Esophagus muscularis mucosa (tissue), 4 donors: Measurements from ENCODE around the gene RFC5. TPM values are rescaled to one million over a fixed set of nuclear protein-coding genes. Genes with fewer than 3 reads are reported as not detected.

Experiments used
- DNase-seq: peaks from one replicate; pipeline ENCODE4 v3.0.0-alpha.2; 2017; ENCODE audit errors: extremely low spot score
- H3K27ac ChIP-seq, 4 donors: fragments of 200-600 bp; sonication (generic); replicated peaks in 1 of 4; 1 replicate in 3 of 4; 2 replicates in 1 of 4; pipeline ENCODE4 v1.5.1; 2016 to 2019; ENCODE audit warnings: mild to moderate bottlenecking in 1 of 4
- H3K27me3 ChIP-seq, 4 donors: fragments of 200-600 bp; sonication (generic); one replicate each; pipeline versions ENCODE4 v1.5.1 to v1.6.0; 2016 to 2019
- H3K36me3 ChIP-seq, 4 donors: fragments of 200-600 bp; sonication (generic); one replicate each; pipeline ENCODE4 v1.5.1; 2016 to 2019
- H3K4me1 ChIP-seq, 4 donors: fragments of 200-600 bp; sonication (generic); one replicate each; pipeline ENCODE4 v1.5.1; 2016 to 2019
- H3K4me3 ChIP-seq, 4 donors: fragments of 200-600 bp; sonication (generic); 1 replicate in 2 of 4; 2 replicates in 2 of 4; pipeline ENCODE4 v1.5.1; 2016 to 2019; ENCODE audit warnings: mild to moderate bottlenecking in 4 of 4, moderate library complexity in 1 of 4
- H3K9me3 ChIP-seq, 4 donors: fragments of 200-600 bp; sonication (generic); 1 replicate in 3 of 4; 2 replicates in 1 of 4; pipeline ENCODE4 v1.5.1; 2016 to 2019
- EP300 ChIP-seq: sonication (generic); formaldehyde crosslinking; IDR thresholded peaks from one replicate; pipeline ENCODE4 v1.6.1; 2017; ENCODE audit warnings: antibody characterized with exemption
- POLR2A ChIP-seq: fragments of 450-650 bp; IDR thresholded peaks from one replicate; pipeline ENCODE4 v1.6.1; 2017; ENCODE audit warnings: antibody characterized with exemption, moderate library complexity, mild to moderate bottlenecking, low read depth
- POLR2AphosphoS5 ChIP-seq, 2 donors: sonication (generic); formaldehyde crosslinking; IDR thresholded peaks; one replicate each; pipeline ENCODE4 v1.6.1; 2017; ENCODE audit warnings: antibody characterized with exemption in 2 of 2
- WGBS: methylation state at CpG from one replicate; pipeline ENCODE4 v1.1.5; 2018; 5-methylcytosine and 5-hydroxymethylcytosine counted together
- intact Hi-C: fragments of 100-400 bp; cut with DNase I; formaldehyde crosslinking; loops from one replicate; pipeline ENCODE4 v1.15.1; 2023
- total RNA-seq, 4 donors: library from RNA; depleted of rRNA; stranded (reverse); fragments of >200 nt; gene quantifications; one replicate each; pipeline versions ENCODE4 v1.1.0 to v1.2.1, GENCODE V29; 2016
- TF ChIP-seq, protein P1 (sequence below), 3 experiments: fragments of 200-600 bp in 2 of 3; fragments of 450-650 bp in 1 of 3; sonication (generic) in 2 of 3; IDR thresholded peaks; one replicate each; pipeline ENCODE4 v1.5.1; 2017 to 2019; ENCODE audit warnings: antibody characterized with exemption in 3 of 3, mild to moderate bottlenecking in 2 of 3, moderate library complexity in 1 of 3

The RFC5 gene
- total RNA-seq, 4 donors from 2014 or later: 8.7 to 11.3 (median 10.0) TPM

DNA sequence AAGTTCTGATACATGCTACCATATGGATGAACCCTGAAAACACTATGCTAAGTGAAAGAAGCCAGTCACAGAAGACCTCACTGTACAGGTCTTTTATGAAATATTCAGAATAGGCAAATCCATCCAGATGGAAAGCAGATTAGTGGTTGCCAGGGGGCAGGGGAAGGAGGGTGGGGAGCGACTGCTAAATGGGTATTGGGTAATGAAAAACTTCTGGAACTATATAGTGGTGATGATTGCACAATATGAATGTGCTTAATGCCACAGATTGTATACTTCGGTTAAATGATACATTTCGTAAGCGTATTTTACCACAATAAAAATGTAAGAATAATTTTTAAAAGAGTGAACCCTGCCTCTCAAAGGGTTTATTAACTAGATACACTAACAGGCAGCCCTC is 35.9 kb upstream of the RFC5 start:
- peaks cover 0 to 25% (median 0%) of the 10 kb centered on the region in 4 donors for H3K27me3 ChIP-seq
- H3K36me3 ChIP-seq: no peaks in the 10 kb centered on the region
- intact Hi-C loops: no loop called here
- TF ChIP-seq POLR2A (no peak), EP300 (no peak), POLR2AphosphoS5 (IDR thresholded peaks at IDR 0.05) (no peak)
- TF ChIP-seq, protein P1, sequence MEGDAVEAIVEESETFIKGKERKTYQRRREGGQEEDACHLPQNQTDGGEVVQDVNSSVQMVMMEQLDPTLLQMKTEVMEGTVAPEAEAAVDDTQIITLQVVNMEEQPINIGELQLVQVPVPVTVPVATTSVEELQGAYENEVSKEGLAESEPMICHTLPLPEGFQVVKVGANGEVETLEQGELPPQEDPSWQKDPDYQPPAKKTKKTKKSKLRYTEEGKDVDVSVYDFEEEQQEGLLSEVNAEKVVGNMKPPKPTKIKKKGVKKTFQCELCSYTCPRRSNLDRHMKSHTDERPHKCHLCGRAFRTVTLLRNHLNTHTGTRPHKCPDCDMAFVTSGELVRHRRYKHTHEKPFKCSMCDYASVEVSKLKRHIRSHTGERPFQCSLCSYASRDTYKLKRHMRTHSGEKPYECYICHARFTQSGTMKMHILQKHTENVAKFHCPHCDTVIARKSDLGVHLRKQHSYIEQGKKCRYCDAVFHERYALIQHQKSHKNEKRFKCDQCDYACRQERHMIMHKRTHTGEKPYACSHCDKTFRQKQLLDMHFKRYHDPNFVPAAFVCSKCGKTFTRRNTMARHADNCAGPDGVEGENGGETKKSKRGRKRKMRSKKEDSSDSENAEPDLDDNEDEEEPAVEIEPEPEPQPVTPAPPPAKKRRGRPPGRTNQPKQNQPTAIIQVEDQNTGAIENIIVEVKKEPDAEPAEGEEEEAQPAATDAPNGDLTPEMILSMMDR (IDR thresholded peaks at IDR 0.05): no peak
- H3K4me3 ChIP-seq: no peak overlapping the region
- no peaks in the 10 kb centered on the region for H3K9me3 ChIP-seq
- WGBS: 88% methylated on average over 4 of the region's 4 CpGs
- no peak for DNase-seq
- H3K4me1 ChIP-seq: no peaks in the 10 kb centered on the region
- H3K27ac ChIP-seq: no peak overlapping the region

DNA sequence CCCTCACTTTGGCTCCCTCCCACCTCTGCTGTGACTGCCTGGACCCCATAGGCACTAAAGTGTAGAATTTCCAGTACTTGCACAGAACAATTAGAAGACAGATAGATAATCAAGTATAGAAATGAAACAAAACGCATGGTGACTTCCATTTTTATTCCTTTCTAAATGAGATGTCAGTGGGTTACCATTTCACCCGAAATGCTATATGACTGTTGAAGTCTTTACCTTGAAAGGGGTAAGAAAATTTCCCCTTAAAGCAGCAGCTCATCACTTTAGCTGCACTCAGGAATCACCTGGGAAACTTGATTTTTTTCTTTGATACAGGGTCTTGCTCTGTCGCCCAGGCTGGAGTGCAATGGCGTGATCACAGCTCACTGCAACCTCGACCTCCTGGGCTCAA is 35.2 kb upstream of the RFC5 start:
- Histone ChIP-seq H3K4me3 (no peak overlapping the region), H3K27ac (no peak overlapping the region), H3K36me3 (no peaks in the 10 kb centered on the region), H3K27me3 (peaks cover 0 to 25% (median 0%) of the 10 kb centered on the region in 4 donors), H3K4me1 (no peaks in the 10 kb centered on the region), H3K9me3 (no peaks in the 10 kb centered on the region)
- intact Hi-C loops: no loop called here
- WGBS: 81% methylated on average over 5 of the region's 5 CpGs
- TF ChIP-seq POLR2AphosphoS5 (IDR thresholded peaks at IDR 0.05) (no peak), EP300 (no peak), POLR2A (no peak)
- TF ChIP-seq, protein P1 (IDR thresholded peaks at IDR 0.05): no peak
- DNase-seq: no peak

DNA sequence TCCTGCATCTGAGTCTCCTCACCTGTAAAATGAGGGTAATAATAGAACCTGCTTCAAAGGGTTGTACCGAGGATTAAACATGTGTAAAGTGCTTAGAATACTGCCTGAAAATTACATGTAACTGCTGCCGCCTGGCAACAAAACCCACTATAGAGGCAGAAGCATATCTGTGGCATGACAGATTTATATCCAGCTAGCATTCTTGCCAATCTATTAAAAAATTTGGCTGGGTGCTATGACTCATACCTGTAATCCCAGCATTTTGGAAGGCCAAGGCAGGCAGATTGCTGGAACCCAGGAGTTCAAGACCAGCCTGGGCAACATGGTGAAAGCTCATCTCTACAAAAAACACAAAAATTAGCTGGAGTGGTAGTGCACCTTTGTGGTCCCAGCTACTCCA is 31.3 kb upstream of the RFC5 start:
- TF ChIP-seq EP300 (no peak), POLR2A (no peak), POLR2AphosphoS5 (IDR thresholded peaks at IDR 0.05) (no peak)
- TF ChIP-seq, protein P1 (IDR thresholded peaks at IDR 0.05): no peak
- Histone ChIP-seq H3K4me3 (no peak overlapping the region), H3K36me3 (no peaks in the 10 kb centered on the region), H3K9me3 (no peaks in the 10 kb centered on the region), H3K27ac (no peak overlapping the region), H3K27me3 (peaks cover 0 to 10% (median 0%) of the 10 kb centered on the region in 4 donors), H3K4me1 (no peaks in the 10 kb centered on the region)
- no peak for DNase-seq
- intact Hi-C loops: no loop called here
- WGBS: 93% methylated on average over 2 of the region's 2 CpGs

DNA sequence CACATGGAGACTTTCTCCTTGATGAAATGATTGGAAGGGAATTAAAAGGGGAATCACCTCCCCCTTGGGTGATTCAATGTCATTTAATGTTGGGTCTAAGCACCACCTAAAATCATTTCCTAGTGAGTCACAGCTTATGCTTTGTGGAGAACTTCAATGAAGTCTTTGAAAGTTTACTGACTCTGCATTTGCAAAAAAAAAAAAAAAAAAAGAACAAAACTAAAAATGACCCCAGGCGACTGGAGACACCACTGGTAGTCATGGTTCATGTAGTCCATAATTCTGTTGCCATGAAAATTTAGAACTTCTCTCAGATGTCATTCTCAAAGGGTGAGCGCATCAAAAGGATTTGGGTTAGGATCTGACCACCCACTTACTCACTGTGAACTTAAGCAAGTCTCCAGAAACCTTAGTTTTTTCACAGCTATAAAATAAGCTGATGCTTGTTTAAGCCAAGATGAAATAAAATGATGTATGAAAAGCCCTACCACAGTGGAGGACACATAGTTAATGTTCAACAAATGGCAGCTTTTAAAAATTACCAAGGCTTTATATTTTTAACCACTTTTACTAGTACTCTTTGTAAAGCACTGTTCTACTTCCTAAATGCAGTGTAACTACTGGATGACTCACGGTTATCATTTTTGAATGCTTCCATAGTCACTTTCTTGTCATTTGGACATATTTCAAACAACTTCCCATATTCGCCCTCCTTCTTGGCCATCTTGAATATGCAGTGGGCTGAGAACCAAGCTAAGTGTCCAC is 29.6 kb upstream of the RFC5 start:
- TF ChIP-seq POLR2AphosphoS5 (IDR thresholded peaks at IDR 0.05) (no peak), POLR2A (no peak), EP300 (no peak)
- TF ChIP-seq, protein P1 (IDR thresholded peaks at IDR 0.05): no peak
- no peak overlapping the region for H3K27ac ChIP-seq
- H3K4me1 ChIP-seq: no peaks in the 10 kb centered on the region
- intact Hi-C loops: no loop called here
- DNase-seq: no peak
- no peaks in the 10 kb centered on the region for H3K9me3 ChIP-seq
- H3K27me3 ChIP-seq: peaks cover 0 to 6% (median 0%) of the 10 kb centered on the region in 4 donors
- H3K36me3 ChIP-seq: no peaks in the 10 kb centered on the region
- WGBS: 83% methylated on average over 4 of the region's 4 CpGs
- no peak overlapping the region for H3K4me3 ChIP-seq
